HG03196 (cell line): Measurements from ENCODE around the gene DLG2.

Experiments used
- ATAC-seq: cut with Tn5 transposase; IDR thresholded peaks from one replicate; pipeline ENCODE4 v1.9.1; 2021; ENCODE audit not compliant: unreplicated experiment

Gene DLG2

GRCh38 chr11:85127349-85127748, 499.8 kb downstream of the DLG2 start:
- no peak for ATAC-seq

GRCh38 chr11:85123752-85124231, 503.4 kb downstream of the DLG2 start:
- ATAC-seq = peak; percentile 90

GRCh38 chr11:85118151-85118550, 509.0 kb downstream of the DLG2 start:
- no peak for ATAC-seq

DNA sequence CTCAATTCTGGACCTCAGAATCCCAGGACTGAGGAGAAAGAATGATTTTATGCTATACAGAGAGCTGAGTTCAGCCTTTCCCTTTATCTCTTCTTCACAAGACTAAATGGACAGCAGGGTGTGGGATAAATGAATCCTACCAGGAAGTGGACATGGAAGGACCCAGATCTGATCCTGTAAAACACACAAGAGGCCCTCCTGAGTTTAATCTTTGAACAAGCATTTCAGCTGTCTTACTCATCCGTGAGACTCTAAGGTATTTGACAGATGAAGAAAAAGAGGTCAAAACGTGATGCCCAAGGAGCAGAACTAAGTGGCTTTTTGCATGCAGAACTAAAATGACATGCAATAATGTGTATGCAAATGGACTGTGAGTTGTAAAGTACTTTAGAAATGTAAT, 511.3 kb downstream of the DLG2 start:
- ATAC-seq = no peak

- ATAC-seq = no peak
Measured at GRCh38 chr11:85114786-85115185, 512.4 kb downstream of the DLG2 start.

DNA sequence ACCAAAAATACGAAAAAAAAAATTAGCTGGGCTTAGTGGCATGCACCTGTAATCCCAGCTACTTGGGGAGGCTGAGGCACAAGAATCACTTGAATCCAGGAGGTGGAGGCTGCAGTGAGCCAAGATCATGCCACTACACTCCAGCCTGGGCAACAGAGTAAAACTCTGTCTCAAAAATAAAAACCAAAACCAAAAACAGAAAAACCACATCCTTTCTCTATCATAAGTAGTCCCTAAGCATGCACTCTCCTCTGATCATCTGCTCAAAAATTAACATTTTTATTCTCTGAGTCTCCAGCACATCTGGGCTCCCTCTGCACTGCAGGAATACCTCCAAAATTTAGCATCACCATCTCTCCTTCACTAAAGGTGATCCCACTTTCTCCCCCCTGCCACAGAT, 516.9 kb downstream of the DLG2 start:
- peak; percentile 92 for ATAC-seq

- peak; percentile 71 for ATAC-seq
Measured at GRCh38 chr11:85109141-85109540, 518.0 kb downstream of the DLG2 start.

GRCh38 chr11:85105868-85106267, 521.3 kb downstream of the DLG2 start:
- ATAC-seq = no peak

DNA sequence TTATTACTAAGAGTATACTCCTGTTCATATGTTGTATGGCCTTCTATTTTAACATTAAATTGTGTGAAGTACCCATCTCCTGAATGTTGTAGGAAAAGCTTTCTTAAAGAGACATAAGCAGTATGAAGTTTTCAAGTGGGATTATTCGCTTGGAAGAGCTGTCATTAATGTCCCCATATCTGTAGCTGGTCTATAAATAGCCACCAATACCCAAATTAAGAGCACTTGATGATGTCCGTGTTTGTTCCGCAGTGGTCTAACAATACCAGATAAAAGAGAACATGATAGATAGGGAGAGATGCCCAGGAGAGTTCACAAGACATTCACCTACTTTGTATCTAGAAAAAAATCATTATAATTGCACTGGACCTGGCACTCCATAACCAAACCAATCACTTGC, 527.6 kb downstream of the DLG2 start:
- ATAC-seq = no peak

DNA sequence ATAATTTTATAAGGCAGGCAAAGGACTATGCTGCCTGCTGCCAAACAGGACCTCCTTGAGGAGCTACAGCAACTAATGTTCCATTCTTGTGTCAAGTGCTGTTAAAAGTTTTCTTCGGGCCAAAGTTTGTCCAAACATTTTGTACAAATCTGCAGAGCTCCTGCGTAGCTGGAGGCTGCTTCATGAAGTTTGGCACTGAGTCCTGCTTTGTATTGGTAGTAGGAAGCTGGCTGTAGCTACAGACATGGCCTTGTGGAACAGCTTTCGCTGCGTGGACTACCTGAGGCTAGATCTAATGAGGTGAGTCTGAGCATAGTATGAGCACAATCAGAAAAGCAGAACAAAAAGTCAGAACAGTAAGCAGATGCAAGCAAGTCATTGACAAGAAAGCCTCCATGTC, 528.1 kb downstream of the DLG2 start:
- no peak for ATAC-seq

GRCh38 chr11:85096939-85097338, 530.2 kb downstream of the DLG2 start:
- ATAC-seq = no peak

DNA sequence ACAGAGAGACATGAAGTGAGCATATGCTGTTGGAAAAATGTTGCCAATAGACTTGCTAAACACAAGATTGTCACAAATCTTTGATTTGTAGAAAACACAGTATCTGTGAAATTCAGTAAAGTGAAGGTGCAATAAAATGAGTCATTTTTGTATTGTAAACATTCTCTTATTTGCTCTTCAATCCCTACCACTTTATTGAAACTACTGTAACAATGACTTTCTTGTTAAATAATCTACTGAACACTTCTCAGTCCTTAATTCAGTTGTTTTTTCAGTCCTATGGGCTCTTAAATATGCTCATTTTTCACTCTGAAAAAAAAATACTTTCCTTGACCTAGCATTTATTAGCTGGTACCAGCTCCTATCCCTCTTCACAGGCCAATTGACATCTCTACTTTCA, 531.9 kb downstream of the DLG2 start:
- ATAC-seq = no peak

- ATAC-seq = no peak
Measured at GRCh38 chr11:85094795-85095194, 532.3 kb downstream of the DLG2 start.

- ATAC-seq = no peak
Measured at GRCh38 chr11:85089654-85090053, 537.5 kb downstream of the DLG2 start.

DNA sequence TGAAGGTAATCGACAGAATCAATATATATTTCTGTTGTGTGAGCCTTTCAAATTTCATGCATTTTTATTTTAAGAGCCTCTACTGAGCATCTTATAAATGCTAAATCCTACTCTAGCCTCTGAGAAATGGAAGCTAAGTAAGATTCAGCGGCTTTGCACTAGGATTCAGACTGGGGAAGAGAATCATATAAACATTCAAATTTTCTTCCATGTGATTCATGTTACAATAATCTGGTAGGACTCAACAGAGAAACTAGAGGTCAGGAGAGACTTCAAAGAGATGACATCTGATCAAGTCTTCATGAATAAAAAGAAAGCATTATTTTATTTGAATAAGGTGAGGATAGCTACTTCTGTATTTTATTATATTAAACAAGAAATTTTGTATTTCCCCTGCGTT, 538.9 kb downstream of the DLG2 start:
- no peak for ATAC-seq

GRCh38 chr11:85086504-85087284, 540.5 kb downstream of the DLG2 start:
- ATAC-seq = no peak

GRCh38 chr11:85076535-85077330, 550.4 kb downstream of the DLG2 start:
- no peak for ATAC-seq

GRCh38 chr11:85062659-85063058, 564.5 kb downstream of the DLG2 start:
- peak; percentile 99 for ATAC-seq

DNA sequence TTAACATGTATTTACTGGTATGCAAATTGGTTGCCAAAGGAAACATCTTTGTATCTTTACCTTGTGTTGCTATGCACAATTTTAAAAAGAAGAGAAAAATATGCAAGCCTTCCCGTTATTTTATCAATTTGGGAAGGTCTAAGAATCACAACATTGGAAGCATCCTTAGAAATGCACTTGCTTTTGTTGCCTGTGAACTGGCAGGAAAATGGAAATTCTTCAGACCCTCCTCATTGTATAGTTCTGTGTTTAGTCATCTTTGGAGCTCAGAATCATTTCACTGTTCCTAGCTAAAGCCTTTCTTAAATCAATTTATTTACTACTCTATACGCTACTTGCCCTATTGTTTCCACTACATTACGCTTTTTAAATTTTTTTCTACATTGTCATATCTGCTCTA, 574.5 kb downstream of the DLG2 start:
- ATAC-seq = no peak

DNA sequence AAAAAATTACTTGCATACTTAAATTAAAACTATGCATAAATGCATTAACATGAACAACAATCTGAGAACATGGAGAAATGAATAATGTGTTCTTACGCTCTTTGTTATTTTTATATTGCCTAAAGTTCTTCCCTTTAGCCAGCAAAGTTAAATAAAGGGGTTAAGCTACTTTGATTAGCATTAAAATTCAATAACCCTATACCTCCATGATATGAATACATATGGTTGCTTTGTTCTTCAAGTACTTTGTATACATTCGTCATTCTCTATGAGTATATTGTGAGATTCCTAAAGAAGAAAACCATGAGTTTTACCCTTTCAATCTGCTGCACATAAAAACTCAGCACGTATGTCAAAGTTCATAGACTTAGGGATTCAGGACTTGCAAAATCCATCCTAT, 578.3 kb downstream of the DLG2 start:
- no peak for ATAC-seq

DNA sequence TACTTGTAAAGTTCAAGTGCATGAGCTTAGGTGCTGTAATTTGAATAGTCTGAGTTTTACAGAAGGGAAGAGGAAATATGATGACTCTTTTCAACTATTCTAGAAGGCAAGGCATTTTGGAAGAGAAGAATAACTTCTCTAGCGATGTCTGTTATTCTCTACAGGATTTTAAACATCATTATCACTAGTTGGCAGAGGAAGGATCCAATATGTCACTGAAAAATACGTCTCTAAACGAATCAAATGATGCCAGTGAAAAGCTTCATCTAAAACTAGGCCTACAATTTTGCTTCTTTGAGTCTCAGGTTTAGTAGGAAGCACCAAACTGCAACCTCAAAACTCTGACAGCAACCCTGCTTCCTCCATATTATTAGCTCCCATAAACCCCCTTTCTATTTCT, 581.4 kb downstream of the DLG2 start:
- ATAC-seq = no peak

GRCh38 chr11:85044911-85045310, 582.2 kb downstream of the DLG2 start:
- ATAC-seq = no peak
